HepG2 (cell line): ENCODE data around the gene HOXB5. TPM values are rescaled to one million over a fixed set of nuclear protein-coding genes. Genes with fewer than 3 reads are reported as not detected.

ENCODE experiments used
- ATAC-seq: fragments of 200-7000 bp; cut with Tn5 transposase; 3 replicates; pipeline ENCODE4 v1.9.1; 2020; ENCODE audit warnings: mild to moderate bottlenecking, moderate library complexity
- BruUV-seq: library from RNA; stranded (reverse); fragments of 400-500 nt; replicated peaks from 2 replicates; lab custom pipeline; 2021; lab: Mats Ljungman, UMichigan
- CTCF ChIA-PET: fragments of 300-600 bp; formaldehyde crosslinking; extraction: SDS; loops from one replicate; lab custom pipeline; 2021; ENCODE audit warnings: low total read pairs, inconsistent platforms, low intra/inter-chr PET ratio; lab: Yijun Ruan, JAX
- POLR2A ChIA-PET: fragments of 350-600 bp; sonication (Branson Sonifier 250); formaldehyde crosslinking; loops from one replicate; lab custom pipeline; 2020; ENCODE audit warnings: antibody characterized with exemption, inconsistent platforms; lab: Yijun Ruan, JAX
- DNase-seq: peaks from one replicate; pipeline ENCODE4 v3.0.0-alpha.2; 2015; ENCODE audit warnings: low spot score
- FAIRE-seq: peaks from 3 replicates; lab custom pipeline; 2011; peaks lifted over from hg19 to GRCh38; lab: Jason Lieb, UNC
- H2AFZ ChIP-seq: one replicate; pipeline ENCODE4 v1.6.1; 2011; ENCODE audit warnings: low read length, inconsistent platforms
- H3K27ac ChIP-seq: fragments of 300-600 bp; 3 replicates; pipeline ENCODE4 v1.8.0; 2011; ENCODE audit warnings: mixed run types, mild to moderate bottlenecking, mixed read lengths, low read length, inconsistent platforms; ENCODE audit not compliant: insufficient read depth; ENCODE audit errors: extremely low read length
- H3K27me3 ChIP-seq, 2 experiments: fragments of 200-600 bp in 1 of 2; 2 replicates in 1 of 2; 3 replicates in 1 of 2; pipeline versions ENCODE4 v1.6.0 to v1.8.0; 2011; ENCODE audit warnings: low read length in 2 of 2, mild to moderate bottlenecking in 2 of 2, moderate library complexity in 2 of 2, inconsistent platforms in 1 of 2; ENCODE audit not compliant: insufficient read depth in 2 of 2, control insufficient read depth in 1 of 2
- H3K36me3 ChIP-seq, 2 experiments: fragments of 200-600 bp in 1 of 2; replicated peaks in 1 of 2; 2 replicates in 1 of 2; 3 replicates in 1 of 2; pipeline versions ENCODE4 v1.5.1 to v1.8.0; 2011; ENCODE audit warnings: low read length in 2 of 2, inconsistent platforms in 1 of 2; ENCODE audit not compliant: insufficient read depth in 2 of 2, control insufficient read depth in 1 of 2
- H3K4me1 ChIP-seq: 2 replicates; pipeline ENCODE4 v1.5.1; 2012; ENCODE audit warnings: low read length, inconsistent platforms; ENCODE audit not compliant: insufficient read depth
- H3K4me2 ChIP-seq: 2 replicates; pipeline ENCODE4 v1.6.0; 2011; ENCODE audit warnings: low read depth, low read length, inconsistent platforms
- H3K4me3 ChIP-seq, 3 experiments: fragments of 200-600 bp in 1 of 3; sonication (generic), shearing (Covaris generic) in 1 of 3; replicated peaks in 1 of 3; 2 replicates each; pipeline ENCODE4 v1.5.1; 2011 to 2016; ENCODE audit warnings: low read length in 3 of 3, inconsistent platforms in 2 of 3, low read depth in 2 of 3, mild to moderate bottlenecking in 2 of 3, control low read depth in 1 of 3, mixed read lengths in 1 of 3; ENCODE audit not compliant: insufficient read depth in 1 of 3
- H3K79me2 ChIP-seq: one replicate; pipeline ENCODE4 v1.6.1; 2011; ENCODE audit warnings: low read length, inconsistent platforms; ENCODE audit not compliant: insufficient read depth
- H3K9ac ChIP-seq: 2 replicates; pipeline ENCODE4 v1.6.0; 2011; ENCODE audit warnings: mild to moderate bottlenecking, low read depth, low read length, inconsistent platforms; ENCODE audit not compliant: insufficient read depth
- H3K9me3 ChIP-seq: 2 replicates; pipeline ENCODE4 v1.5.1; 2012; ENCODE audit warnings: mild to moderate bottlenecking, low read length
- H4K20me1 ChIP-seq: 2 replicates; pipeline ENCODE4 v1.6.0; 2011; ENCODE audit warnings: inconsistent platforms, mild to moderate bottlenecking, low read length, moderate library complexity; ENCODE audit not compliant: insufficient read depth
- EZH2 ChIP-seq: conservative IDR thresholded peaks from 2 replicates; pipeline ENCODE4 v1.6.1; 2012; ENCODE audit warnings: mild to moderate bottlenecking, low read depth, low read length, moderate library complexity
- FUBP1 ChIP-seq: sonication (generic); formaldehyde crosslinking; IDR thresholded peaks from 2 replicates; pipeline ENCODE4 v1.5.1; 2020; ENCODE audit warnings: missing genetic modification reagents, mild to moderate bottlenecking, borderline replicate concordance
- KLF11 ChIP-seq: IDR thresholded peaks from 2 replicates; pipeline ENCODE4 v1.6.1; 2016; ENCODE audit warnings: missing compliant biosample characterization
- ONECUT2 ChIP-seq: sonication (generic); formaldehyde crosslinking; IDR thresholded peaks from 2 replicates; pipeline ENCODE4 v1.4.0; 2020; ENCODE audit warnings: missing genetic modification reagents
- POLR2AphosphoS2 ChIP-seq: IDR thresholded peaks from 2 replicates; pipeline ENCODE4 v1.6.1; 2011; ENCODE audit warnings: low read depth, low read length, improper control_type of control experiment
- SNRNP70 ChIP-seq: fragments of 200-400 bp; formaldehyde crosslinking; IDR thresholded peaks from 2 replicates; pipeline ENCODE4 v1.6.1; 2017; ENCODE audit warnings: mild to moderate bottlenecking, low read depth, low read length, moderate library complexity
- THAP7 ChIP-seq: sonication (generic); formaldehyde crosslinking; IDR thresholded peaks from 2 replicates; pipeline ENCODE4 v1.8.1; 2023; ENCODE audit warnings: mild to moderate bottlenecking, missing genetic modification reagents
- ZBTB4 ChIP-seq: sonication (generic); formaldehyde crosslinking; IDR thresholded peaks from 2 replicates; pipeline ENCODE4 v1.4.0; 2020; ENCODE audit warnings: missing genetic modification reagents, mild to moderate bottlenecking, borderline replicate concordance
- ZFP36 ChIP-seq: fragments of 150-350 bp; IDR thresholded peaks from 2 replicates; pipeline ENCODE4 v1.6.1; 2018; ENCODE audit warnings: borderline replicate concordance, low read length, low read depth; ENCODE audit not compliant: partially characterized antibody
- ZFP62 ChIP-seq: sonication (generic); formaldehyde crosslinking; IDR thresholded peaks from 2 replicates; pipeline ENCODE4 v1.4.0; 2020; ENCODE audit warnings: missing genetic modification reagents
- ZNF737 ChIP-seq: sonication (generic); formaldehyde crosslinking; IDR thresholded peaks from 2 replicates; pipeline ENCODE4 v1.5.0; 2020; ENCODE audit warnings: missing genetic modification reagents, mild to moderate bottlenecking, borderline replicate concordance
- ZNF766 ChIP-seq: sonication (generic); formaldehyde crosslinking; IDR thresholded peaks from 2 replicates; pipeline ENCODE4 v1.5.0; 2020; ENCODE audit warnings: missing genetic modification reagents, borderline replicate concordance
- ZNF788 ChIP-seq: sonication (generic); formaldehyde crosslinking; IDR thresholded peaks from 2 replicates; pipeline ENCODE4 v1.5.0; 2020; ENCODE audit warnings: mild to moderate bottlenecking, missing genetic modification reagents, borderline replicate concordance
- whole genome bisulfite sequencing: methylation state at CpG from one replicate; pipeline ENCODE4 v1.1.6; 2017; ENCODE audit warnings: low lambda C conversion rate; 5-methylcytosine and 5-hydroxymethylcytosine counted together
- in situ Hi-C: cut with HindIII; loops from 2 replicates; pipeline ENCODE4 v1.10.0; 2017; ENCODE audit warnings: low pct_unique_long_range_greater_than_20kb; ENCODE audit not compliant: extremely low pct_ligation_motif_present
- intact Hi-C: fragments of 100-400 bp; cut with micrococcal nuclease; formaldehyde crosslinking; loops from one replicate; pipeline ENCODE4 v1.10.0; 2022; ENCODE audit not compliant: unreplicated experiment
- polyA plus RNA-seq, 8 experiments: library from polyadenylated mRNA; depleted of rRNA in 3 of 8; stranded (reverse) in 7 of 8; unstranded in 1 of 8; fragments of >200 nt; fragmentation: Illumina TruSeq in 4 of 8; extraction: Trizol in 4 of 8; gene quantifications; 2 replicates each; pipeline versions ENCODE4 v1.2.1 to v1.2.3, GENCODE V29; 2011 to 2016; ENCODE audit warnings: low read depth in 4 of 8, missing spikeins in 1 of 8, mixed read lengths in 1 of 8; ENCODE audit not compliant: insufficient read depth in 1 of 8
- total RNA-seq, 5 experiments: library from RNA; depleted of rRNA; stranded (reverse); fragments of >200 nt; fragmentation: Illumina TruSeq; extraction: Trizol; gene quantifications; 2 replicates each; pipeline ENCODE4 v1.2.3, GENCODE V29; 2016; ENCODE audit warnings: low read depth in 1 of 5
- TF ChIP-seq, protein P1 (sequence below): sonication (generic); formaldehyde crosslinking; IDR thresholded peaks from 2 replicates; pipeline ENCODE4 v1.8.0; 2022; ENCODE audit warnings: missing genetic modification reagents, mild to moderate bottlenecking, borderline replicate concordance

The HOXB5 gene
- total and polyA plus RNA-seq, 2 of the 13 experiments (the other 11 are each of a cell fraction or from before 2014, with no cell fraction given): not detected

- Histone ChIP-seq H3K9ac (no peak overlapping the region), H3K4me2 (no peak overlapping the region), H3K79me2 (no peaks in the 10 kb centered on the region), H3K4me1 (no peaks in the 10 kb centered on the region), H4K20me1 (no peaks in the 10 kb centered on the region; the same call in 1 of the 2 replicates), H3K27me3 (peaks cover 31 to 89% of the 10 kb centered on the region in 2 experiments), H3K27ac (no peak overlapping the region), H3K4me3 (no peak overlapping the region), H3K36me3 (no peaks in the 10 kb centered on the region), H3K9me3 (no peaks in the 10 kb centered on the region), H2AFZ (no peak overlapping the region)
- TF ChIP-seq EZH2: peak; percentile 94
- TF ChIP-seq ZNF788 (CRISPR knock-in tag): no peak
- no peak for TF ChIP-seq THAP7 (CRISPR knock-in tag)
- no peak for TF ChIP-seq ZBTB4 (CRISPR knock-in tag)
- TF ChIP-seq ZNF766 (CRISPR knock-in tag): no peak
- TF ChIP-seq FUBP1 (CRISPR knock-in tag): no peak
- TF ChIP-seq KLF11: no peak
- TF ChIP-seq ZFP36: peak; percentile 25
- no peak for TF ChIP-seq ZNF737
- TF ChIP-seq ZFP62 (CRISPR knock-in tag): no peak
- no peak for TF ChIP-seq POLR2AphosphoS2
- TF ChIP-seq, protein P1, sequence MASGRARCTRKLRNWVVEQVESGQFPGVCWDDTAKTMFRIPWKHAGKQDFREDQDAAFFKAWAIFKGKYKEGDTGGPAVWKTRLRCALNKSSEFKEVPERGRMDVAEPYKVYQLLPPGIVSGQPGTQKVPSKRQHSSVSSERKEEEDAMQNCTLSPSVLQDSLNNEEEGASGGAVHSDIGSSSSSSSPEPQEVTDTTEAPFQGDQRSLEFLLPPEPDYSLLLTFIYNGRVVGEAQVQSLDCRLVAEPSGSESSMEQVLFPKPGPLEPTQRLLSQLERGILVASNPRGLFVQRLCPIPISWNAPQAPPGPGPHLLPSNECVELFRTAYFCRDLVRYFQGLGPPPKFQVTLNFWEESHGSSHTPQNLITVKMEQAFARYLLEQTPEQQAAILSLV (CRISPR knock-in tag): no peak
- no peak for TF ChIP-seq ONECUT2 (CRISPR knock-in tag)
- no peak for TF ChIP-seq SNRNP70
- FAIRE-seq: no peak
- no TSS peak for BruUV-seq
- no peak for ATAC-seq
- in situ Hi-C loops (no loop called here), intact Hi-C loops (no loop called here)
- CTCF ChIA-PET: no interaction called here
- DNase-seq: no peak
- POLR2A ChIA-PET: no interaction called here
- 30% methylated on average over 41 of the region's 43 CpGs for WGBS
Measured at GRCh38 chr17:48578616-48579470, 14.7 kb downstream of the HOXB5 start.
